ENCODE data around the gene NTNG2.

NTNG2 gene

GRCh38 chr9:132232522-132232921 lies 70.7 kb downstream of the NTNG2 start:
- Histone ChIP-seq H3K4me3 (ENCODE audit: low read depth, low read length, poor library complexity, severe bottlenecking) (no peak overlapping the region), H3K9me2 (ENCODE audit: low read depth, low read length) (no peaks in the 10 kb centered on the region), H3K27me3 (ENCODE audit: insufficient read depth, low read length) (peaks cover 3% of the 10 kb centered on the region; the same call in 1 of the 2 replicates), H3K4me1 (ENCODE audit: insufficient read depth, low read length, severe bottlenecking) (no peaks in the 10 kb centered on the region), H2AFZ (ENCODE audit: low read length) (no peak overlapping the region), H3K9ac (ENCODE audit: low read length) (no peak overlapping the region), H3K4me2 (ENCODE audit: low read length) (no peak overlapping the region), H4K20me1 (ENCODE audit: insufficient read depth, low read length) (no peaks in the 10 kb centered on the region), H3K27ac (ENCODE audit: low read depth, low read length, poor library complexity, severe bottlenecking) (no peak overlapping the region), H3K79me2 (ENCODE audit: insufficient read depth, low read length) (no peaks in the 10 kb centered on the region), H3K9me3 (ENCODE audit: low read length) (no peaks in the 10 kb centered on the region), H3F3A (ENCODE audit: insufficient read depth, low read length) (no peaks in the 10 kb centered on the region), H3K36me3 (ENCODE audit: insufficient read depth, low read length) (no peaks in the 10 kb centered on the region)
- TF ChIP-seq EZH2 (IDR thresholded peaks at IDR 0.05; ENCODE audit: borderline replicate concordance, low read length) (no peak), CTCF (IDR thresholded peaks at IDR 0.05; ENCODE audit: low read length) (no peak)

GRCh38 chr9:132233138-132233537 lies 71.3 kb downstream of the NTNG2 start:
- Histone ChIP-seq H3K27me3 (ENCODE audit: insufficient read depth, low read length) (peaks cover 3% of the 10 kb centered on the region; the same call in 1 of the 2 replicates), H3K27ac (ENCODE audit: low read depth, low read length, poor library complexity, severe bottlenecking) (no peak overlapping the region)

GRCh38 chr9:132234535-132234934 lies 72.7 kb downstream of the NTNG2 start:
- H2AFZ ChIP-seq (ENCODE audit: low read length) = no peak overlapping the region
- TF ChIP-seq CTCF (IDR thresholded peaks at IDR 0.05; ENCODE audit: low read length) (no peak), EZH2 (IDR thresholded peaks at IDR 0.05; ENCODE audit: borderline replicate concordance, low read length) (no peak)
- H4K20me1 ChIP-seq (ENCODE audit: insufficient read depth, low read length) = no peaks in the 10 kb centered on the region
- no peaks in the 10 kb centered on the region for H3K4me1 ChIP-seq (ENCODE audit: insufficient read depth, low read length, severe bottlenecking)
- peaks cover 3% of the 10 kb centered on the region; the same call in 1 of the 2 replicates for H3K27me3 ChIP-seq (ENCODE audit: insufficient read depth, low read length)
- H3K4me3 ChIP-seq (ENCODE audit: low read depth, low read length, poor library complexity, severe bottlenecking) = no peak overlapping the region
- H3K9ac ChIP-seq (ENCODE audit: low read length) = no peak overlapping the region
- H3K36me3 ChIP-seq (ENCODE audit: insufficient read depth, low read length) = no peaks in the 10 kb centered on the region
- H3K9me2 ChIP-seq (ENCODE audit: low read depth, low read length) = no peaks in the 10 kb centered on the region
- no peaks in the 10 kb centered on the region for H3F3A ChIP-seq (ENCODE audit: insufficient read depth, low read length)
- no peak overlapping the region for H3K27ac ChIP-seq (ENCODE audit: low read depth, low read length, poor library complexity, severe bottlenecking)
- no peaks in the 10 kb centered on the region for H3K79me2 ChIP-seq (ENCODE audit: insufficient read depth, low read length)
- no peak overlapping the region for H3K4me2 ChIP-seq (ENCODE audit: low read length)
- H3K9me3 ChIP-seq (ENCODE audit: low read length) = no peaks in the 10 kb centered on the region

More at GRCh38 chr9:132233138-132233537, 71.3 kb downstream of the NTNG2 start:
- H3K9ac ChIP-seq (ENCODE audit: low read length) = no peak overlapping the region
- H3K9me3 ChIP-seq (ENCODE audit: low read length) = no peaks in the 10 kb centered on the region
- H3K9me2 ChIP-seq (ENCODE audit: low read depth, low read length) = no peaks in the 10 kb centered on the region
- no peaks in the 10 kb centered on the region for H3K79me2 ChIP-seq (ENCODE audit: insufficient read depth, low read length)
- TF ChIP-seq CTCF (IDR thresholded peaks at IDR 0.05; ENCODE audit: low read length) (no peak), EZH2 (IDR thresholded peaks at IDR 0.05; ENCODE audit: borderline replicate concordance, low read length) (no peak)
- no peaks in the 10 kb centered on the region for H3K4me1 ChIP-seq (ENCODE audit: insufficient read depth, low read length, severe bottlenecking)
- no peaks in the 10 kb centered on the region for H4K20me1 ChIP-seq (ENCODE audit: insufficient read depth, low read length)
- no peak overlapping the region for H3K4me3 ChIP-seq (ENCODE audit: low read depth, low read length, poor library complexity, severe bottlenecking)
- H2AFZ ChIP-seq (ENCODE audit: low read length) = no peak overlapping the region
- no peaks in the 10 kb centered on the region for H3K36me3 ChIP-seq (ENCODE audit: insufficient read depth, low read length)
- no peak overlapping the region for H3K4me2 ChIP-seq (ENCODE audit: low read length)
- no peaks in the 10 kb centered on the region for H3F3A ChIP-seq (ENCODE audit: insufficient read depth, low read length)

Data from OCI-LY1 (cell line).